Renal pelvis (tissue), 4 donors: ENCODE measurements around the gene TNFSF13B. TPM values are rescaled to one million over a fixed set of nuclear protein-coding genes. Genes with fewer than 3 reads are reported as not detected.
"Not testable (repeated sequence)": the region's sequence is repeated elsewhere in the genome, so short reads cannot be mapped to it uniquely, and the experiment has no call there.

Source experiments
- DNase-seq: peaks from one replicate; pipeline ENCODE4 v3.0.0-alpha.2; 2013
- polyA plus RNA-seq, 3 donors: library from polyadenylated mRNA; unstranded; fragments of 120-200 nt; gene quantifications; one replicate each; pipeline ENCODE4 v1.2.1, GENCODE V29; 2013; ENCODE audit not compliant: insufficient read length in 3 of 3

TNFSF13B gene
- polyA plus RNA-seq, 3 donors, result 0.87 to 1.9 (median 1.8) TPM

DNA sequence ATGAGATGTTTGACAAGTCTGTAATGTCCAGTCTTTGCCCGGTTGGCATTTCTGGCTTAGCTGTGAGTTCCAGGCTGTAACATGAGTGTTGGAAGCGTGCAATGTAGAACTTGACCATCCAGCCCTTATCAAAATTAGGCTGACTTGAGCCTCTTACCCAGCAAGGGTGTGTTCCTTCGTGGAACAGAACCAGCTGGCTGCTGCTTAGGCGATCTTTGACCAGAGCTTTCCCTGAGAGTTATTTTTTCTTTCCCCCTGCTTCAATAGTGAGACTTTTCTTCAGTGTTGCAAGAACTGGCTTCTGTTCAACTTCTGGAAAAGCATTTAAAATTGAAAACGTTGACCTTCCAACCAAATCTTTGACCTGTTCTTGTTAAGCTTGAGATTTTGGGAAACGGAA lies 6.5 kb downstream of the TNFSF13B start:
- no peak for DNase-seq

DNA sequence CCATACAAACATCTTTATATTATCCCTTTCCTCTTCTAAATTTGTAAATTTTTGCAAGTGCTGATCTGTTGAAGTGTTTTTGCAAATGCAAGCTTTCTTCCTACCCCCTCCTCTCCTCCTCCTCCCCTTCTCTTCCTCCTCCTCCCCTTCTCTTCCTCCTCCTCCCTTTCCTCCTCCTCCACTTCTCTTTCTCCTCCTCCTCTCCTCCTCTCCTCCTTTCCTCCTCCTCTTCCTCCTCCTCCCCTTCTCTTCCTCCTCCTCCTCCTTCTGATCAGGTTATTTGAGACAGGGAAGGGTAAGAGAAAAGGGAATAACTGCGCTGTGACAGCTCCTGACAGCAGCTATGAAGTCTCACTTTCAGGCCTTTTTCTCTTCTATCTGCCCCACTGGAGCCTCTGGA lies 8.9 kb downstream of the TNFSF13B start:
- no peak for DNase-seq

DNA sequence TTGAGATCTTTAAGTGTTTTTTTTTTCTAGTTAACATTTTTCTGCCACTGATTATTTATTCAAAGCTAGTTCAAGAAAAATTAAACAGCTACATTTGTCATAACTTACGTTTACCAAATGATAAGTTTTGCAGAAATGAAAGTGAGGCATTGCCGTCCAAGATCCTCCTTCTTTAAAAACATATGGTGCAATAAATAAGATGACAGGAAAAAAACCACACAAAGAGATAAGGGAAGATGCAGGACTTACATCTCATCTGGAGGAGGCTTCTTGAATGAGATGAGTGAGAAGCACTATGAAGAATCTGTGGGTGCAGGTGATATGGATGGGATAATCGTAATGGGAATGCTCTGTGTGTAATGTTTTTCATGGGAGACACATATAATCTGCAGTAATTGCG lies 12.4 kb downstream of the TNFSF13B start:
- DNase-seq, result no peak

DNA sequence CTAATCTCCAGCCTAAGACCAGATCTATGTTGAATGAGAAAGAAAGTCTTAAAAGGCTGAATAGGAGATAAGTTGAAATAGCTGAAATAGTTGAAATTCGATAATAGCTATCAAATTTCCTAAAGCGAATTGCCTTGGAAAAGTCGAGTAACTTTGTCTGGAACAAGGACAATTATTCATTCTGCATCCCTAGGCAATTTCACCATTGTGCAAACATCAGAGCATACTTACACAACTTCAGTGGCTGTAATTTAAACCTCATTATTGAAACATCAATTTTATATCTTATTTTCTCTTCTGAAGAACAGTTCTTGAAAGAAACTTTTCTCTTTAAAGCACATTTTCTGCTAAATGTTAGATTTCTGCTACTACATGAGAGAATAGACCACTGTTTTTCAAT lies 13.6 kb downstream of the TNFSF13B start:
- DNase-seq, result no peak

DNA sequence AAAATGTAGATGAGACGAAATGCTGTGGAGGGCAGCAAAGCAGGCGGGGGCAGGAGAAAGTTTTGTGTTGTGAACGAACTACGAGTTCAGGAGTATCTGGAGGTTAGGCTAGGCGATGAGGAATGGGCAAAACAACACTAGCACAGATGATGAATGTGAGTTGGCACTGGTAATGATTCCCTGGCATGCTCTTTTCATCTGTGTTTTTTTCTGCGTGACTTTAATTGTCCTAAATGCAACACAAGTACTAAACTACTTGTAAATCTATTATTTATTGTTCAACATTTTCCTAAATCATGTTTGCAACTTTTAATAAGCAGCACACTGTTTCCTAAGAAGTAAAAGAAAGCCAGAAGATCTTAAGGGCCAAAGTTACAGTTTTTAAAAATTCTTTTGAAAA lies 19.2 kb downstream of the TNFSF13B start:
- no peak for DNase-seq

DNA sequence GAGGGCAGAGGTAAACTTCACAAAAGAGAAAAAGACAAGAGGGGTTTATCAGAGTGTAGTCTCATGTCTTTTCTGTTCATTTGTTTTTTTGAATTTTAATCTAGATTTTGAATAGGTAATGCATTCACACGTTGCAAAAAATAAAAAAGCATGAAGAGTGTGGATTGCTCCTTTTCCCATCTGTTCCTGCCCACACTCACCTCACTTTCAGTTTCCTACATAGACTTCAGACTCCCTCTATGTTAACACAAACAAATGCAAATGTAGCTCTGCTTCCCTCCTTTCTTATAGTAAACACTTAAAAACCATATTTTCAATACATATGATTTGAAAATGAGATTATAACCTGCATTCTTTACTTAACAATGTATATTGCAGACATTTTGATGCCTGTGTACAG lies 20.3 kb downstream of the TNFSF13B start:
- DNase-seq, result no peak

DNA sequence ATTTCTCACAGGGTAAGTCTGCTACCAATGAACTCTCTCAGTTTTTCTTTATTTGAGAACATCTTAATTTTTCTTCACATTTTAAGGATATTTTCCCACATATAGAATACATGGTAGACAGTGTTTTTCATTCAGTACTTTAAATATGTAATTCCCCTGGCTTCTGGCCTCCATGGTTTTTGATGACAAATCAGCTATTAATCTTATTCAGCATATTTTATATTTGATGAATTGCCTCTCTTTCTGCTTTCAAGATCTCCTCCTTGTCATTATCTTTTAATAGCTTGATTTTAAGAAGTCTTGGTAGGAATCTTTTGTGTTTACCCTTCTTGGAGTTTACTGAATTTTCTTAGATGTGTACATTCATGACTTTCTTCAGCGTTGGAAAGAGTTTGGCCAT lies 27.6 kb downstream of the TNFSF13B start:
- no peak for DNase-seq

DNA sequence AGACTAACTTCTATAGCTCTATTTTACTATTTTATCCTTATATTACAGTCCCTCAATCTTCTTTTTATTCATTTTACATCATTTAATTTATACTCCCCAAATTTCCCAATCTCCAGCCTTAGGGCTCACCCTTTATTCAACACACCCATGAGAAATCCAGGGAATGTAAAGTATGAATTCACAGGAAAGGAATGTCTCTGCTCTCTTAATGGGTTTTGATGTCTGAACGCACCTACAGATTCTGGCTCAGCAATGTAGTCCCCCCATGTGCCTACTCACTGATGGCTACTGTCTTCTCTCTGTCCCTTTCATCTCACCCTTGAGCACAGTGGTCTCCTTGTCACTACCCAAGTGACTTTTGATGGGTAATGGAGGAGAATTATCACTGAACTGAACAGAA lies 32.8 kb downstream of the TNFSF13B start:
- no peak for DNase-seq

DNA sequence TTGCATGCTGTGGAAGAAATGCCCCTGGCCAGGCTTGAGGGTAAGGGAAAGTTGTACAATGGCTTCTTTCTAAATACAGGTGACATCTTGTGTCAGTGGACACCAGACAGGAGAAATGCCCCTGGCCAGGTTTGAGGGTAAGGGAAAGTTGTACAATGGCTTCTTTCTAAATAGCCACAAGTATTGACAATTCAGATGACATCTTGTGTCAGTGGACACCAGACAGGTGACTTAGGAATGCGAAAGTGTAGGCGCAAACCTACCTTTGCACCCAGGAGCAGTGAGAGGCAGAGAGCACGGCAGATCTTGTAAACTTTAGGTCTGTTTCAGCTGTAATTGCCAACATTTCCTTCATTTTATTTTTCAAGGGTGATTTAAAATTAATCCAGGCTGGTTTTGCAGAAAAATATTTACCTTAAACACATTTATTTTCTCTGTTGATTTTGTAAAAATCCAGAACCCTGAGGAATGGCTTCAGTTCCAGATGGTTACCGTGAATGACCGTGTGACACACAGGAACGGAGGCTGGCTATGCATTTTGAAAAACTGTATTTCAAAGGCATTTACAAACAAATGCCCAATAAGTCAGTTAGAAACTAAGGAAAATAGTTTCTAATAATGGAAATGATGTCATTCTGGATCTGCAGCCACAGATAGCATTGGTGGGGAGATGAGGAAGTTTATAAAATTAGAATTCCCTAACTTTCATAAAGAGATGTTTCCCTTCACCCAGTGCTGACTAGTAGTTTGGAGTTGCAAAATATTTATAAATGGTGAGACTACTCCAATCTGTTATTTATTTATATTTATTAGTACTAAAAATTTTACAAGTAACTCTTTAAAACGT lies 34.9 kb downstream of the TNFSF13B start:
- no peak for DNase-seq

DNA sequence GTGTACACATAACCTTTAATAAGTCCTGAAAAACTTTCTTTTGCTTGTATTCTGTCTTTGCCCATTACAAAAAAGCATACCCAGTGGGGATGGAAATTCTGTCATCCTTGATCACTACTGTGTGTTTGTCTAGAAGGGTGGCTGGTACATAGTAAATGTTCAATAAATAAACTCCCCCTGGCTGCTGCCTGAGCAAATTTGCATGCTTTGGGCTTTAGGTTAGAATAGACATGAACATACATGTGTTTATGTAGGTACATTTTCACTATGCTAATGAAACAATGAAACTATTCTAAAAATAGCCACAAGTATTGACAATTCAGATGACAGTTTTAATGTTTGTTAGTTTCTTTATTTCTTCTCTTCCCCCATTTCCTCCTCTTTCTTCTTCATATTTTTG lies 36.1 kb downstream of the TNFSF13B start:
- no peak for DNase-seq

DNA sequence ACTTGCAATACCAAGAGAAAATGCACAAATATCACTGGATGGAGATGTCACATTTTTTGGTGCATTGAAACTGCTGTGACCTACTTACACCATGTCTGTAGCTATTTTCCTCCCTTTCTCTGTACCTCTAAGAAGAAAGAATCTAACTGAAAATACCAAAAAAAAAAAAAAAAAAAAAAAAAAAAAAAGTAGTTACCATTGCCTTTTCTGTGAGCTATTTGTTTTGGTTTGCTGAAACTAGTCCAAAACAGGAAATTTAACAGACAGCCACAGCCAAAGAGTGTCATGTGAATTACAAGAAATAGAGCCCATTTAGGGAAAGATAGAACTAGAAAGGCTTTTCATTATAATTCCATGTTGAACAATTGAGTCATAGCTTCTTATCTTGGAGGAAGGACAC lies 37.3 kb downstream of the TNFSF13B start:
- DNase-seq, result no peak

DNA sequence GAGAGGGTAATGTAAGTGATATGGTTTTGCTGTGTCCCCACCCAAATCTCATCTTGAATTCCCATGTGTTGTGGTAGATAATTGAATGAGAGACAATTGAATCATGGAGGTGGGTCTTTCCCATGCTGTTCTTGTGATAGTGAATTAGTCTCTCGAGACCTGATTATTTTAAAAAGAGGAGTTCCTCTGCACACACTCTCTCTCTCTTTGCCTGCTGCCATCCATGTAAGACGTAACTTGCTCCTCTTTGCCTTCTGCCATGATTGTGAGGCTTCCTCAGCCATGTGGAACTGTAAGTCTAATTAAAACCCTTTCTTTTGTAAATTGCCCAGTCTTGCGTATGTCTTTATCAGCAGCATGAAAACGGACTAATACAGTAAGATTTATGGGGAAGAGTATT lies 42.1 kb downstream of the TNFSF13B start:
- DNase-seq, result not testable (repeated sequence)

DNA sequence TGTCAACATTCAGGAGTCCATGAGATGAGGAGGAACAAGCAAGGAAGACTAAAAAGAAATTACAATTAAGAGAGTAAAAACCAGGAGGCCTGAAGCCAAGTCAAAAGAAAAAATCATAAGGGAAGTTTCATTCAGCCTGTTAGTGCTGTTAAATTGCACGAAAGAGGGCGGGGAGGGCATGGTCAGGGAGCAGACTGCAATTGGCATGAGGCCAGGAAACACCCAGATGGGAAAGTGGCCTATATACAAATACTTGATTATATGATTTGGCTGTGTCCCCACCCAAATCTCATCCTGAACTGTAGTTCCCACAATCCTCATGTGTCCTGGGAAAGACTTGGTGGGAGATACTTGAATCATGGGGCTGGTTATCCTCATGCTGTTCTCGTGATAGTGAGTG lies 43.9 kb downstream of the TNFSF13B start:
- no peak for DNase-seq

DNA sequence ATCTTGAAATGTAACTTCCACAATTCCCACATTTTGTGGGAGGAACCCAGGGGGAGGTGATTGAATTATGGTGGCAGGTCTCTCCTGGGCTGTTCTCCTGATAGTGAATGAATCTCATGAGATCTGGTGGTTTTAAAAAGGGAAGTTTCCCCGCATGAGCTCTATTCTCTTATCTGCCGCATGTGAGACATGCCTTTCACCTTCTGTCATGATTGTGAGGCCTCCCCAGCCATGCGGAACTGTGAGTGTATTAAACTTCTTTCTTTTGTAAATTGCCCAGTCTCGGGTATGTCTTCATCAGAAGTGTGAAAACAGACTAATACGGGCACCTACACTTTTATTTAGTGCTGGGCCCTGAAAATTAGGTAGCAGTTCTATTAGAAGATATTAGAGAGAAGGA lies 45.8 kb downstream of the TNFSF13B start:
- DNase-seq, result no peak

DNA sequence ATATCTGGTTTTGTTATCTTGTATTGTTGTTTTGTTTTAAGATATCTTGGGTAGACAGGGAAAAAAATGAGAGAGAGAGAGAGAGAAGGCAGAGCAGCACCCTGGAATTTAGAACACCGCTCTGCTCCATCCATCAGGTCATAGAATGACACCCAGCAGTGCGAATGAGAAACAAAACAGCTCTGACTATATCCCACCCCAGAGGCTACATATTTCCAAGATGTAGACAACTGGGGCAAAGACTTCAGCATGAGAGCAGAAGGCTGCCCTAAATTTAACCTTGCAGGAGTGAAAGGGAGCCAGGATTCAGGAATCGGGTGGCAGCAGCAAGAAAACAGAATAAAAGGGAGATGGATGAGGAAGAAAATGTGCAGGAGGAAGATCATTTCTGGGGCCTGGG lies 46.5 kb downstream of the TNFSF13B start:
- DNase-seq, result no peak

DNA sequence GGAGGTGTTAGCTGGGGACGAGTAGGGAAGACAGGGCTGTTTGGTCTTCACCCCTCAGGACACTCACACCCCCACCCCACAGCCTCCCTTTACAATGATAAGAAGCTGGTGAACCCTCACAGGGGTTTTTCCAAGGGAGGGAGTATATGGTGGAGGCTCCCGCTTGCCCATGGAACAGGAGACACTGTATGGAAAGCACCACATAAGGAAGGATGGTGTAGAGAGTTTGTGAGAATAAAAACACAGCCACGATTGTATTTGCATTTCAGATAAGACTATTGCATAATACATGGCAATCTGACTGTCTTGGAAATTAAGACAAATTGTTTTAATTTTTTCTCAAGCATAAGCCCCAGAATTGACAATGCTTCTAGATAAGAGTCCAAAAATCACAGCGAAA lies 46.9 kb downstream of the TNFSF13B start:
- no peak for DNase-seq

DNA sequence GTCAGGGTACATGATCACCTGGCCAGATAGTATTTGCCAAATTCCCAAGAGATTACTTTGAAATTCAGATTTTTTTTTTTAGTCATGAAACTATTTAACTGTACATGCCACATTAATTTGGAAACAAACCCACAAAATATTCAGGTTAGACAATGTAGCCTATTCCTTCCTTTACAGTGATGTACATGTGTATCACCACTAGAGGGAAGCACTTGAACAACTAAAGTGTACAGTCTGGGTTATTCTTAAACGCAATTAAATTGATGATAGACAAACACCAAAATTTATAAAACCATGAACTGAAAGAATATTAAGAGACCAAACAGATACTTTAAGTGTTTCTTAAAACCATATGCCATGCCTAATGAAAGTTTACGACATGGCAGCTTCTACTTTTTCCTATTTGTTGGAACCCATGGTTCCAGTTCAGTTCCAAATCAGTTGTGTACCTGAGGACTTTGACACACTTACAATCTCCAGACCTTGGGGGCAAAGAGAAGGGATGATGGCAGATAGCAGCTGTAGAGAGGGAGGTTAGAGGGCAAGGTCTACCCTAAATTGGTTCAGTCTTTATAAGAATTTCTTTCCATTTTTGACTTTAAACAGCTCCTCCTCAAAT lies 52.8 kb downstream of the TNFSF13B start:
- peak; percentile 41 for DNase-seq

DNA sequence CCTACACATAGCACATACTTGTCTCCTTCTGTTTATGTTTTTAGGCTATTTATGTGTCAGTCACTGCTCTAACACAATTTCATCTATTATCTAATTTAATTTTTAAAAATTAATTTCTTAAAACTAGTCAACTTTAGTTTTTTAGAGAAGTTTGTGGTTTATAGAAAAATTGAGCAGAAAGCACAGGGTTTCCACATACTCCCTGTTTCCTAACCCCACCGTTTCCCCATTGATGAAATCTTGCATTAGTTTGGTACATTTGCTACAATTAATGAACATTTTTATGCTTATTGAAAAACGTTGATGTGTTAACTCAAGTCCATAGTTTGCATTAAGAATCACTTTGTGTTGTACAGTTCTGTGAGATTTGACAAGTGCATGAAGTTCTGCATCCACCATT lies 53.5 kb downstream of the TNFSF13B start:
- no peak for DNase-seq

DNA sequence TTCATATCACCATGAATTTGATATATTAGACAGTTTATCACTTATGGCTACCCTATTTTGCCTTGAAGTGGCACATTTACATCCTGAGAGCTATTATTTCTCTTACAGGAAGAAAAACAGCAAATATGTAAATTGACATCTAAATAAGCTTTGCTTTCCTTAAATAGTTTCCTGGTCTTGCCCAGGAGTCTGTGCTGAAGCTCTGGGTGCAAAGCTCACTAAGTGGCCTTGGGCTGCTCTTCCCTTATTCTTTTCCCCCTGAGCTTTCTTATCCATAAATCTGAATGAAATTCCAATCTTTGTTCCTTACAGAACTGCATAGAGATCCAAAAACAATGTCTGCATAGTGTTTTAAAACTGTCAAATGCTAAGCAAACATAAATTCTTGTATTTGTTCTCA lies 56.3 kb downstream of the TNFSF13B start:
- DNase-seq, result no peak

DNA sequence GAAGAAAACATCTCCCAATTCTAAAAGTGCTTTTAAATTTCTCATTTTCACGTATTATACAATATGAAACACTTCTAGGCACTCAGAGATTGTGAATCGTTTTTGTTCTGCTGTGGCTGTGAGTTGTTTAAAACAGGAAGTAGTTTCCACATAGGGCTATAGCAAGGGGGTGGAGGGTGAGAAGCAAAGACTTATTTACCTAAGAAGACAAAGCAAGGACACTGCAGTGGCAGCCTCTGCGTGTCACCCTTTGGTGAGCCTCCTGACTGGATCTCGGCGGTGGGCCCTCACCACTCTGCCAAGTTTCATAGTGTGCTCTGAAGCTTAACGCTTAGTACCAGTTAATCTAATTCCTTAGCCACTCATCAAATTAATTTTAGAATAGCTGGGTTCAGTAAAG lies 56.8 kb downstream of the TNFSF13B start:
- DNase-seq, result no peak

DNA sequence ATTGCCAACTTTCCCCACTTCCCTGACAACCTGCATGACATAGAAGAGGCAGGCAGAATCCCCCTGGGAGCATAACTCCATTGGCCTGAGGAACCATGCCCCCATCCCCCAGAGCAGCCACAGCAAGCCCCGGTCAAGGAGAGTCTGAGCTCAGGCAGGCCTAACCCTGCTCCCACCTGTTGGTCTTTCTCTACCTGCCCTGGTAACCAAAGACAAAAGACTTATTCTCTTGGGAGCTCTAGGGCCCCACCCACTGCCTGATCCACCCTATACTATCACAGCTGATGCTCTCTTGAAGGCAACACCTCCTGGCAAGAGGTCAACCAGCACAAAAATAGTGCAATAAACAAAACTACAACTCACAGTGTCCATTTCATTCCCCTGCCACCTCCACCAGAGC lies 59.3 kb downstream of the TNFSF13B start:
- DNase-seq, result no peak

DNA sequence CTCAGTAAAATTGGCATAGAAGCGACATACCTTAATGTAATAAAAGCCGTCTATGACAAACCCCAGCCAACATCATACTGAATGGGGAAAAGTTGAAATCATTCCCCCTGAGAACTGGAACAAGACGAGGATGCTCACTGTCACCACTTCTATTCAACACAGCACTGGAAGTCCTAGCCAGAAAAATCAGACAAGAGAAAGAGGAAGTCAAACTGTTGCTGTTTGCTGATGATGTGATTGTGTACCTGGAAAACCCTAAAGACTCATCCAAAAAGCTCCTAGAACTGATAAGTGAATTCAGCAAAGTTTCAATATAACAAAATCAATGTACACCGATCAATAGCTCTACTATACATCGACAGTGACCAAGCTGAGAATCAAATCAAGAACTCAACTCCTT lies 63.3 kb downstream of the TNFSF13B start:
- DNase-seq, result no peak

DNA sequence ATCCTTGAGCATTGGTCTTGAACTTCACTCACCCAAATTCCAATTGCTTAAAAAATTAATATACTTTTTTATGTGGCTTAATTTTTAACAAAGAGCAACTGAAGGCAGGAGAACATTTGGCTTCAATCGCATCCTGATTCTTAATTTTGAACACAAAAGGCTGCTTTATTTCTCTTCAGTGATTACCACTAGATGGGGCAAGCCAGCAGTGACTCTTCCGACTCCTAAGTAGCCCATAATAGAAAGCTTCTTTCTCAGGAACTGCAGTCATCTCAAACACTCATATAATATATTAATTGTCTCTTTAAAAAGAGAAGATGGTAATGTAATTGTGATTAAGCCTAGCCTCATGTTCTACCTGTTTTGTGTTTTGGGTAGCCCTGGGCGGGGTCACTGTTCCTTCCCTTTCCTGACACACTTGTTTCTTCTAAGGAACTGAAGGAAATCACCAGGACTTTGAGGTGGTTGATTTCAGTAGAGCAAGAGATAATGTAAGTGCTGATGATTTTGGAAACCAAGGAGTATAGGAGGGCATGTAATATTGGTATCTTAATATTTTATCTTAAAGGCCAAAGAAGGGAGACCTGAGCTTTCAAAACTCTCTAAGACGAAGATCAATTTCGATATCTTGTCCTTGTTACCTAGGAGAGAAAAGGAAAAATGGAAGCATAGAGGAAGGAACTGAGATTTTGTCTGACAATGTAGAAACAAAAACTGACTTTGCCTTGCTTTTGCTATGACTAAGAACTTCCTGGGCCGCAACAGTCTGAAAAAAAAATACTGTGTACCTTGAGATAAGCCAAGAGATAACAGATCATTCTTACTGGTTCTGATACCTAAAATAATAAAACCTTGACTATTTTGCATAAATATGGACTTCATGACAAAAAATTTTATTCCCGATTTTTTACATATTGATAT lies 73.1 kb downstream of the TNFSF13B start:
- DNase-seq, result peak; percentile 36
